ENCODE results near the gene PRKRIP1. TPM values are rescaled to one million over a fixed set of nuclear protein-coding genes. Genes with fewer than 3 reads are reported as not detected.

Gene PRKRIP1
- total RNA-seq, 1 donor from 2014 or later, result 41.3 TPM

- no peak for TF ChIP-seq CTCF (IDR thresholded peaks at IDR 0.05; ENCODE audit: unreplicated experiment)
- H3K4me1 Mint-ChIP-seq (ENCODE audit: unreplicated experiment), result peaks cover 4% of the 10 kb centered on the region
- no peak overlapping the region for H3K4me3 Mint-ChIP-seq (ENCODE audit: unreplicated experiment)
- H3K27ac Mint-ChIP-seq (ENCODE audit: unreplicated experiment), result no peak overlapping the region
- DNase-seq (ENCODE audit: low spot score), result no peak
- H3K36me3 Mint-ChIP-seq (ENCODE audit: low read depth, unreplicated experiment), result peaks cover 15% of the 10 kb centered on the region
- H3K27me3 Mint-ChIP-seq (ENCODE audit: unreplicated experiment), result peaks cover 9% of the 10 kb centered on the region
- no peaks in the 10 kb centered on the region for H3K9me3 Mint-ChIP-seq (ENCODE audit: unreplicated experiment)
Measured at GRCh38 chr7:102469351-102469971, 73.3 kb downstream of the PRKRIP1 start.

- no peak for DNase-seq (ENCODE audit: low spot score)
- H3K27ac Mint-ChIP-seq (ENCODE audit: unreplicated experiment), result no peak overlapping the region
- no peak for TF ChIP-seq CTCF (IDR thresholded peaks at IDR 0.05; ENCODE audit: unreplicated experiment)
- H3K4me1 Mint-ChIP-seq (ENCODE audit: unreplicated experiment), result peaks cover 4% of the 10 kb centered on the region
- peak overlapping the region; percentile 42 for H3K4me3 Mint-ChIP-seq (ENCODE audit: unreplicated experiment)
- peaks cover 15% of the 10 kb centered on the region for H3K36me3 Mint-ChIP-seq (ENCODE audit: low read depth, unreplicated experiment)
- peaks cover 8% of the 10 kb centered on the region for H3K27me3 Mint-ChIP-seq (ENCODE audit: unreplicated experiment)
- no peaks in the 10 kb centered on the region for H3K9me3 Mint-ChIP-seq (ENCODE audit: unreplicated experiment)
Measured at GRCh38 chr7:102469972-102470825, 74.0 kb downstream of the PRKRIP1 start.

- no peak for TF ChIP-seq CTCF (IDR thresholded peaks at IDR 0.05; ENCODE audit: unreplicated experiment)
- Mint-ChIP-seq H3K4me1 (ENCODE audit: unreplicated experiment) (peaks cover 3% of the 10 kb centered on the region), H3K27me3 (ENCODE audit: unreplicated experiment) (peaks cover 8% of the 10 kb centered on the region), H3K36me3 (ENCODE audit: low read depth, unreplicated experiment) (peaks cover 13% of the 10 kb centered on the region), H3K9me3 (ENCODE audit: unreplicated experiment) (no peaks in the 10 kb centered on the region), H3K4me3 (ENCODE audit: unreplicated experiment) (no peak overlapping the region), H3K27ac (ENCODE audit: unreplicated experiment) (peak overlapping the region; percentile 30)
- no peak for DNase-seq (ENCODE audit: low spot score)
Measured at GRCh38 chr7:102471791-102472125, 75.6 kb downstream of the PRKRIP1 start.

GRCh38 chr7:102472126-102473041, 76.2 kb downstream of the PRKRIP1 start:
- H3K27ac Mint-ChIP-seq (ENCODE audit: unreplicated experiment), result peak overlapping the region; percentile 30
- peaks cover 4% of the 10 kb centered on the region for H3K27me3 Mint-ChIP-seq (ENCODE audit: unreplicated experiment)
- peaks cover 9% of the 10 kb centered on the region for H3K36me3 Mint-ChIP-seq (ENCODE audit: low read depth, unreplicated experiment)
- no peak for TF ChIP-seq CTCF (IDR thresholded peaks at IDR 0.05; ENCODE audit: unreplicated experiment)
- no peaks in the 10 kb centered on the region for H3K9me3 Mint-ChIP-seq (ENCODE audit: unreplicated experiment)
- no peak for DNase-seq (ENCODE audit: low spot score)
- no peaks in the 10 kb centered on the region for H3K4me1 Mint-ChIP-seq (ENCODE audit: unreplicated experiment)
- H3K4me3 Mint-ChIP-seq (ENCODE audit: unreplicated experiment), result no peak overlapping the region

All from endothelial cell (in vitro differentiated cells).